Body of pancreas (tissue), 4 donors: ENCODE data around the gene CNNM4. TPM values are rescaled to one million over a fixed set of nuclear protein-coding genes. Genes with fewer than 3 reads are reported as not detected.
"Not testable (repeated sequence)": the region's sequence is repeated elsewhere in the genome, so short reads cannot be mapped to it uniquely, and the experiment has no call there.

Experiments
- ATAC-seq: fragments of 150-250 bp; one replicate; pipeline ENCODE4 v1.9.1; 2016
- DNase-seq, 4 donors: peaks; one replicate each; pipeline ENCODE4 v3.0.0-alpha.2; 2019
- H3K27ac ChIP-seq, 4 donors: fragments of 200-600 bp; sonication (generic); 1 replicate in 3 of 4; 2 replicates in 1 of 4; pipeline versions ENCODE4 v1.5.1 to v1.6.1; 2016 to 2019; ENCODE audit warnings: mild to moderate bottlenecking in 1 of 4, mixed read lengths in 1 of 4, moderate library complexity in 1 of 4
- H3K27me3 ChIP-seq, 2 donors: fragments of 200-600 bp; sonication (generic); one replicate each; pipeline ENCODE4 v1.6.0; 2016; ENCODE audit warnings: mild to moderate bottlenecking in 1 of 2
- H3K36me3 ChIP-seq, 2 donors: fragments of 200-600 bp; sonication (generic); replicated peaks in 1 of 2; 2 replicates each; pipeline ENCODE4 v1.5.1; 2016; ENCODE audit warnings: low read depth in 2 of 2; ENCODE audit not compliant: insufficient read depth in 1 of 2
- H3K4me1 ChIP-seq: fragments of 200-600 bp; sonication (generic); one replicate; pipeline ENCODE4 v1.6.0; 2016
- H3K4me3 ChIP-seq, 2 donors: fragments of 200-600 bp; sonication (generic); 1 replicate in 1 of 2; 2 replicates in 1 of 2; pipeline ENCODE4 v1.5.1; 2016 to 2019
- H3K9me3 ChIP-seq, 3 donors: fragments of 200-600 bp; sonication (generic); 1 replicate in 2 of 3; 2 replicates in 1 of 3; pipeline ENCODE4 v1.5.1; 2016
- CTCF ChIP-seq, 7 experiments: fragments of 450-650 bp in 4 of 7; fragments of 200-600 bp in 3 of 7; sonication (generic) in 3 of 7; IDR thresholded peaks; one replicate each; pipeline ENCODE4 v1.5.1; 2016 to 2019; ENCODE audit warnings: antibody characterized with exemption in 7 of 7
- POLR2A ChIP-seq, 3 donors: fragments of 450-650 bp; IDR thresholded peaks; one replicate each; pipeline ENCODE4 v1.6.1; 2016; ENCODE audit warnings: antibody characterized with exemption in 3 of 3, mild to moderate bottlenecking in 2 of 3
- WGBS, 2 donors: methylation state at CpG; one replicate each; pipeline ENCODE4 v1.1.5; 2017; 5-methylcytosine and 5-hydroxymethylcytosine counted together
- intact Hi-C: fragments of 100-400 bp; cut with DNase I; formaldehyde crosslinking; loops from one replicate; pipeline ENCODE4 v1.15.1; 2023
- total RNA-seq, 2 donors: library from RNA; depleted of rRNA; stranded (reverse); fragments of >200 nt; gene quantifications; one replicate each; pipeline ENCODE4 v1.1.0, GENCODE V29; 2016

Gene CNNM4
- total RNA-seq, 2 donors from 2014 or later, result 4.3 to 7.8 TPM

GRCh38 chr2:96792772-96793749 lies 32.4 kb downstream of the CNNM4 start:
- H3K27ac ChIP-seq, result no peak overlapping the region
- peaks cover 8% of the 10 kb centered on the region for H3K4me1 ChIP-seq
- intact Hi-C loops, result no loop called here
- H3K9me3 ChIP-seq, result no peaks in the 10 kb centered on the region
- H3K27me3 ChIP-seq, result no peaks in the 10 kb centered on the region
- H3K4me3 ChIP-seq, result no peak overlapping the region
- H3K36me3 ChIP-seq, result no peaks in the 10 kb centered on the region
- no peak for TF ChIP-seq CTCF (IDR thresholded peaks at IDR 0.05)
- TF ChIP-seq POLR2A (IDR thresholded peaks at IDR 0.05), result no peak
- DNase-seq, result no peak
- WGBS, 2 donors, result 81 to 87% methylated on average over 14 to 17 of the region's 17 CpGs
- ATAC-seq, result no peak

GRCh38 chr2:96795076-96795475 lies 34.4 kb downstream of the CNNM4 start:
- DNase-seq (no peak), ATAC-seq (no peak)
- no peaks in the 10 kb centered on the region for H3K4me1 ChIP-seq
- no peak overlapping the region for H3K4me3 ChIP-seq
- intact Hi-C loops, result no loop called here
- H3K27me3 ChIP-seq, result no peaks in the 10 kb centered on the region
- WGBS, 2 donors, result 94% methylated on average over 6 of the region's 6 CpGs; no CpG with 5 or more reads in 1 of the 2 donors
- TF ChIP-seq CTCF (IDR thresholded peaks at IDR 0.05) (no peak), POLR2A (IDR thresholded peaks at IDR 0.05) (no peak)
- no peaks in the 10 kb centered on the region for H3K36me3 ChIP-seq
- H3K9me3 ChIP-seq, result no peaks in the 10 kb centered on the region
- no peak overlapping the region for H3K27ac ChIP-seq

- DNase-seq, H3K4me1 ChIP-seq, H3K27ac ChIP-seq, H3K9me3 ChIP-seq, intact Hi-C loops, H3K4me3 ChIP-seq, H3K27me3 ChIP-seq, H3K36me3 ChIP-seq, ATAC-seq: not testable (repeated sequence)
- WGBS, 2 donors, result 80 to 90% methylated on average over 5 to 6 of the region's 6 CpGs
These were observed 35.8 kb downstream of the CNNM4 start for GRCh38 chr2:96796497-96796896.

- TF ChIP-seq POLR2A (IDR thresholded peaks at IDR 0.05), result no peak
- ATAC-seq, result no peak
- Histone ChIP-seq H3K27ac (no peak overlapping the region), H3K36me3 (no peaks in the 10 kb centered on the region), H3K9me3 (no peaks in the 10 kb centered on the region), H3K4me3 (no peak overlapping the region), H3K27me3 (no peaks in the 10 kb centered on the region), H3K4me1 (peaks cover 7% of the 10 kb centered on the region)
- WGBS, 2 donors, result 90 to 96% methylated on average over 15 to 21 of the region's 23 CpGs
- intact Hi-C loops, result no loop called here
- no peak for DNase-seq
These were observed 36.4 kb downstream of the CNNM4 start for GRCh38 chr2:96797066-96797625.

- DNase-seq (no peak), ATAC-seq (no peak)
- WGBS, 2 donors, result 88 to 89% methylated on average over 16 to 23 of the region's 23 CpGs
- no peak overlapping the region for H3K4me3 ChIP-seq
- H3K4me1 ChIP-seq, result peaks cover 7% of the 10 kb centered on the region
- no peaks in the 10 kb centered on the region for H3K27me3 ChIP-seq
- TF ChIP-seq CTCF (IDR thresholded peaks at IDR 0.05) (no peak), POLR2A (IDR thresholded peaks at IDR 0.05) (no peak)
- no peaks in the 10 kb centered on the region for H3K36me3 ChIP-seq
- no peak overlapping the region for H3K27ac ChIP-seq
- intact Hi-C loops, result no loop called here
- H3K9me3 ChIP-seq, result no peaks in the 10 kb centered on the region
These were observed 38.3 kb downstream of the CNNM4 start for GRCh38 chr2:96798733-96799622.
